ENCODE results near the gene BTK. TPM values are rescaled to one million over a fixed set of nuclear protein-coding genes. Genes with fewer than 3 reads are reported as not detected.

Gene BTK
- total and polyA plus RNA-seq, 8 donors = 0.43 to 5.6 (median 0.97) TPM

GRCh38 chrX:101411984-101412383, 26.0 kb upstream of the BTK start:
- no peak for FAIRE-seq
- no peak for DNase-seq

GRCh38 chrX:101410461-101410860, 24.5 kb upstream of the BTK start:
- intact Hi-C loops (cut with DNase I) = no loop called here
- DNase-seq = no peak
- Histone ChIP-seq H3K4me1 (no peaks in the 10 kb centered on the region), H3K36me3 (no peaks in the 10 kb centered on the region), H3K27ac (no peak overlapping the region), H3K4me3 (no peak overlapping the region), H3K27me3 (no peaks in the 10 kb centered on the region), H3K9me3 (no peaks in the 10 kb centered on the region)
- no peak for FAIRE-seq
- 22 to 34% methylated on average over 7 of the region's 7 CpGs for WGBS, 2 donors
- no peak for ATAC-seq
- no peak for TF ChIP-seq CTCF (IDR thresholded peaks at IDR 0.05)

More at GRCh38 chrX:101411984-101412383, 26.0 kb upstream of the BTK start:
- no peak overlapping the region for H3K4me3 ChIP-seq
- H3K9me3 ChIP-seq = no peaks in the 10 kb centered on the region
- H3K36me3 ChIP-seq = no peaks in the 10 kb centered on the region
- H3K4me1 ChIP-seq = no peaks in the 10 kb centered on the region
- no peak for TF ChIP-seq CTCF (IDR thresholded peaks at IDR 0.05)
- H3K27me3 ChIP-seq = no peaks in the 10 kb centered on the region
- no peak for ATAC-seq
- 69 to 80% methylated on average over 10 of the region's 10 CpGs for WGBS, 2 donors
- H3K27ac ChIP-seq = no peak overlapping the region
- intact Hi-C loops (cut with DNase I) = no loop called here

- FAIRE-seq (no peak), DNase-seq (no peak), ATAC-seq (no peak)
- no peak for TF ChIP-seq CTCF (IDR thresholded peaks at IDR 0.05)
- intact Hi-C loops (cut with DNase I) = no loop called here
- Histone ChIP-seq H3K4me1 (no peaks in the 10 kb centered on the region), H3K27ac (peak overlapping the region in 2 of 4 donors; percentile 84 to 94), H3K27me3 (no peaks in the 10 kb centered on the region), H3K4me3 (peak overlapping the region; percentile 7 to 56 (median 39)), H3K36me3 (no peaks in the 10 kb centered on the region), H3K9me3 (no peaks in the 10 kb centered on the region)
- WGBS, 2 donors = 1 to 26% methylated on average over 6 of the region's 6 CpGs
Observed at GRCh38 chrX:101409043-101409442, 23.1 kb upstream of the BTK start.

- WGBS, 2 donors = 0 to 31% methylated on average over 8 of the region's 8 CpGs
- no peaks in the 10 kb centered on the region for H3K9me3 ChIP-seq
- ATAC-seq (peak; percentile 7 to 44 (median 26)), FAIRE-seq (no peak), DNase-seq (no peak)
- no peak for TF ChIP-seq CTCF (IDR thresholded peaks at IDR 0.05)
- H3K27ac ChIP-seq = peak overlapping the region; percentile 47 to 94 (median 82)
- H3K36me3 ChIP-seq = no peaks in the 10 kb centered on the region
- H3K4me1 ChIP-seq = no peaks in the 10 kb centered on the region
- intact Hi-C loops (cut with DNase I) = no loop called here
- no peaks in the 10 kb centered on the region for H3K27me3 ChIP-seq
- H3K4me3 ChIP-seq = peak overlapping the region; percentile 7 to 56 (median 39)
Observed at GRCh38 chrX:101408532-101408841, 22.5 kb upstream of the BTK start.

- no peaks in the 10 kb centered on the region for H3K36me3 ChIP-seq
- 0 to 28% methylated on average over 42 to 46 of the region's 47 CpGs for WGBS, 2 donors
- peak; percentile 98 for FAIRE-seq
Observed at GRCh38 chrX:101407748-101408531, 21.9 kb upstream of the BTK start, which contains the start of the genes GLA and HNRNPH2. Gene GLA, minus strand, starts transcription at chrX:101407925. Its CDS starts 22 bp downstream, at chrX:101407903. Gene HNRNPH2, plus strand, starts transcription at chrX:101408222. Its CDS starts 3,767 bp downstream, at chrX:101411989.

More at GRCh38 chrX:101407748-101408531, 21.9 kb upstream of the BTK start, which contains the start of the genes GLA and HNRNPH2:
- ATAC-seq (peak; percentile 94 to 98 (median 96)), DNase-seq (peak; percentile 80 to 91 (median 85))
- TF ChIP-seq CTCF (IDR thresholded peaks at IDR 0.05) = no peak
- Histone ChIP-seq H3K27me3 (no peaks in the 10 kb centered on the region), H3K27ac (peak within 1 kb of the TSS; percentile 56 to 94 (median 82)), H3K9me3 (no peaks in the 10 kb centered on the region), H3K4me3 (peak within 1 kb of the TSS; percentile 23 to 56 (median 39)), H3K4me1 (no peaks in the 10 kb centered on the region)
- intact Hi-C loops (cut with DNase I) = no loop called here
